Measurements from ENCODE around the gene RBM47. TPM values are rescaled to one million over a fixed set of nuclear protein-coding genes. Genes with fewer than 3 reads are reported as not detected.

RBM47 gene
- total and polyA plus RNA-seq, 2 experiments from 2014 or later: 35.6 to 139 TPM

- H2AFZ ChIP-seq: no peak overlapping the region
- no peak for ATAC-seq
- H3K27ac Mint-ChIP-seq: no peak overlapping the region
These were observed 157.7 kb downstream of the RBM47 start for GRCh38 chr4:40471923-40472322.

More at GRCh38 chr4:40471923-40472322, 157.7 kb downstream of the RBM47 start:
- Histone ChIP-seq H3K4me2 (no peak overlapping the region), H4K20me1 (replicated peaks; ENCODE audit: insufficient read depth) (peaks cover 8% of the 10 kb centered on the region), H3K4me3 (no peak overlapping the region), H3K9me2 (ENCODE audit: insufficient read depth) (no peaks in the 10 kb centered on the region), H3K27me3 (ENCODE audit: insufficient read depth) (no peaks in the 10 kb centered on the region), H3F3A (replicated peaks; ENCODE audit: low read depth) (no peaks in the 10 kb centered on the region), H3K4me1 (ENCODE audit: insufficient read depth) (no peaks in the 10 kb centered on the region), H3K27ac (ENCODE audit: low read depth) (no peak overlapping the region), H3K79me2 (replicated peaks; ENCODE audit: insufficient read depth) (peaks cover 51% of the 10 kb centered on the region), H3K36me3 (ENCODE audit: insufficient read depth) (no peaks in the 10 kb centered on the region)
- H3K27me3 Mint-ChIP-seq (ENCODE audit: insufficient read depth, low read depth, poor library complexity): no peaks in the 10 kb centered on the region
- DNase-seq (ENCODE audit: low spot score): no peak
- H3K4me3 Mint-ChIP-seq: no peak overlapping the region
- H3K9me3 Mint-ChIP-seq: no peaks in the 10 kb centered on the region
- H3K36me3 Mint-ChIP-seq (ENCODE audit: low read depth): peaks cover 7% of the 10 kb centered on the region
- TF ChIP-seq POLR2AphosphoS5 (IDR thresholded peaks at IDR 0.05; ENCODE audit: low read depth) (no peak), EZH2 (IDR thresholded peaks at IDR 0.05; ENCODE audit: low read depth, unreplicated experiment) (no peak), EZH2phosphoT487 (IDR thresholded peaks at IDR 0.05; ENCODE audit: unreplicated experiment) (no peak), REST (IDR thresholded peaks at IDR 0.05; ENCODE audit: unreplicated experiment) (no peak), NANOG (IDR thresholded peaks at IDR 0.05; ENCODE audit: borderline replicate concordance) (no peak), STAT1 (IDR thresholded peaks at IDR 0.05; ENCODE audit: unreplicated experiment) (no peak), CTCF (conservative IDR thresholded peaks at IDR 0.05; ENCODE audit: low read depth in 2 of 2) (no peak), CREB1 (CRISPR knock-in tag; IDR thresholded peaks at IDR 0.05; ENCODE audit: low read depth) (no peak), ZNF462 (CRISPR knock-in tag; IDR thresholded peaks at IDR 0.05) (no peak), ZNF331 (CRISPR knock-in tag; IDR thresholded peaks at IDR 0.05; ENCODE audit: low read depth) (no peak), JUNB (IDR thresholded peaks at IDR 0.05; ENCODE audit: unreplicated experiment) (no peak), ETS1 (IDR thresholded peaks at IDR 0.05) (no peak), ZNF114 (CRISPR knock-in tag; IDR thresholded peaks at IDR 0.05) (no peak)
- peaks cover 19% of the 10 kb centered on the region for H3K4me1 Mint-ChIP-seq

All from GM23338 (cell line).